22Rv1 (cell line): ENCODE results near the gene TTL.

ENCODE experiments used
- H3K27ac ChIP-seq: fragments of 450-650 bp; 2 replicates; pipeline ENCODE4 v1.5.1; 2017
- CTCF ChIP-seq: fragments of 450-650 bp; IDR thresholded peaks from 2 replicates; pipeline ENCODE4 v1.5.1; 2017; ENCODE audit warnings: mild to moderate bottlenecking
- ZFX ChIP-seq: fragments of 450-650 bp; IDR thresholded peaks from 2 replicates; pipeline ENCODE4 v1.6.1; 2017; ENCODE audit warnings: antibody characterized with exemption, borderline replicate concordance

Gene TTL

GRCh38 chr2:112483831-112484230 lies 1.9 kb downstream of the TTL start:
- no peak for TF ChIP-seq ZFX
- no peak for TF ChIP-seq CTCF
- H3K27ac ChIP-seq, result no peak overlapping the region

- TF ChIP-seq ZFX, result no peak
- no peak for TF ChIP-seq CTCF
- no peak overlapping the region for H3K27ac ChIP-seq
Observed at GRCh38 chr2:112485849-112486248, 3.9 kb downstream of the TTL start.

- TF ChIP-seq ZFX (no peak), CTCF (no peak)
- no peak overlapping the region for H3K27ac ChIP-seq
Observed at GRCh38 chr2:112486895-112487294, 4.9 kb downstream of the TTL start.

- no peak for TF ChIP-seq ZFX
- no peak for TF ChIP-seq CTCF
- H3K27ac ChIP-seq, result no peak overlapping the region
Observed at GRCh38 chr2:112487444-112487961, 5.5 kb downstream of the TTL start.

GRCh38 chr2:112488201-112488600 lies 6.2 kb downstream of the TTL start:
- TF ChIP-seq ZFX, result no peak
- TF ChIP-seq CTCF, result no peak

GRCh38 chr2:112491946-112492345 lies 10.0 kb downstream of the TTL start:
- no peak overlapping the region for H3K27ac ChIP-seq
- TF ChIP-seq CTCF (no peak), ZFX (no peak)

More at GRCh38 chr2:112488201-112488600, 6.2 kb downstream of the TTL start:
- H3K27ac ChIP-seq, result no peak overlapping the region

GRCh38 chr2:112493048-112493447 lies 11.1 kb downstream of the TTL start:
- no peak overlapping the region for H3K27ac ChIP-seq
- no peak for TF ChIP-seq ZFX
- TF ChIP-seq CTCF, result no peak
